Heart left ventricle (tissue), 16 donors: ENCODE results near the gene DHX36. TPM values are rescaled to one million over a fixed set of nuclear protein-coding genes. Genes with fewer than 3 reads are reported as not detected.

Experiments used
- ATAC-seq, 4 donors: fragments of 200-7000 bp; cut with Tn5 transposase; one replicate each; pipeline ENCODE4 v1.9.1; 2020 to 2022; ENCODE audit warnings: moderate library complexity in 4 of 4, mild to moderate bottlenecking in 3 of 4, moderate number of reproducible peaks in 1 of 4
- DNase-seq, 5 donors: peaks; one replicate each; pipeline ENCODE4 v3.0.0-alpha.2; 2020
- H3K27ac ChIP-seq, 12 donors: fragments of 200-600 bp; sonication (generic) in 4 of 12; one replicate each; pipeline versions ENCODE4 v1.5.0 to v1.8.0; 2016 to 2022; ENCODE audit warnings: mild to moderate bottlenecking in 2 of 12
- H3K27me3 ChIP-seq, 9 donors: fragments of 200-600 bp; sonication (generic) in 2 of 9; one replicate each; pipeline versions ENCODE4 v1.5.1 to v1.8.0; 2016 to 2022; ENCODE audit warnings: mild to moderate bottlenecking in 3 of 9
- H3K36me3 ChIP-seq, 9 donors: fragments of 200-600 bp; sonication (generic) in 2 of 9; one replicate each; pipeline versions ENCODE4 v1.5.0 to v1.8.0; 2018 to 2022; ENCODE audit warnings: mild to moderate bottlenecking in 2 of 9
- H3K4me1 ChIP-seq, 12 donors: fragments of 200-600 bp; sonication (generic) in 4 of 12; one replicate each; pipeline versions ENCODE4 v1.5.0 to v1.8.0; 2016 to 2022; ENCODE audit warnings: mild to moderate bottlenecking in 3 of 12
- H3K4me3 ChIP-seq, 12 donors: fragments of 200-600 bp; sonication (generic) in 4 of 12; one replicate each; pipeline versions ENCODE4 v1.5.0 to v1.8.0; 2017 to 2022; ENCODE audit warnings: mild to moderate bottlenecking in 9 of 12, moderate library complexity in 4 of 12
- H3K9me3 ChIP-seq, 12 donors: fragments of 200-600 bp; sonication (generic) in 4 of 12; one replicate each; pipeline versions ENCODE4 v1.5.0 to v1.8.0; 2016 to 2022; ENCODE audit warnings: mild to moderate bottlenecking in 1 of 12
- POLR2A ChIP-seq, 2 donors: fragments of 450-650 bp; IDR thresholded peaks; one replicate each; pipeline ENCODE4 v1.6.1; 2017; ENCODE audit warnings: antibody characterized with exemption in 2 of 2, mild to moderate bottlenecking in 2 of 2, moderate library complexity in 2 of 2
- whole genome bisulfite sequencing, 4 donors: extraction: QIAGEN DNeasy Blood & Tissue Kit in 2 of 4; methylation state at CpG; one replicate each; pipeline versions ENCODE4 v1.1.5 to v1.1.7; 2013 to 2018; 5-methylcytosine and 5-hydroxymethylcytosine counted together
- intact Hi-C, 10 donors: fragments of 100-400 bp; cut with DNase I; formaldehyde crosslinking; loops; one replicate each; pipeline versions ENCODE4 v1.11.1 to v1.14.2; 2022
- polyA plus RNA-seq, 2 donors: library from polyadenylated mRNA; stranded (reverse); fragments of 200-250 nt; gene quantifications; one replicate each; pipeline ENCODE4 v1.2.3, GENCODE V29; 2013
- total RNA-seq, 9 donors: library from RNA; depleted of rRNA in 2 of 9; stranded (reverse); fragments of >200 nt in 2 of 9; fragmentation: NEBNext Ultra II Directional in 3 of 9; extraction: Animal tissue kit (Norgen Biotek cat#: 25700) in 3 of 9; gene quantifications; one replicate each; pipeline versions ENCODE4 v1.1.0 to v1.2.4, GENCODE V29; 2016 to 2023
- TF ChIP-seq, protein P1 (sequence below), 12 donors: fragments of 200-600 bp; sonication (generic) in 4 of 12; IDR thresholded peaks; one replicate each; pipeline versions ENCODE4 v1.5.0 to v1.8.0; 2018 to 2022; ENCODE audit warnings: antibody characterized with exemption in 12 of 12, mild to moderate bottlenecking in 5 of 12
- donor health status: ischemic (EF 13 %, LVEDD 7.1; RV severe dilation, severe dysfunction).
- donor health status: healthy with polysubstance abuse.
- donor health status: DM: no; HTN: yes; CAD: no.
- donor health status: DM: no; HTN: no; CAD: no.
- donor health status: ischemic (EF 25% LVEDD 6.9; RV normal size, moderate dysfunction).
- donor health status: ischemic (EF 25% LVEDD 5.7; RV mildly dilated, moderate dysfunction).
- donor health status: healthy.
- donor health status: DM: yes; HTN: yes; CAD: no.
- donor health status: ischemic (EF 35%, LVEDD 5.7; RV mildly dilated, moderate dysfunction).
- donor health status: nonischemic (EF 11% LVEDD 7.7; RV severe dilation, severe dysfunction).
- donor health status: DM: yes; HTN: yes; CAD: no.
- donor health status: PGD.
- donor health status: ischemic (EF 29% LVEDD 5.4; RV normal size, mild dysfunction).
- donor health status: nonischemic (EF 23%, LVEDD 6.1; RV moderate dilation, normal function).

Gene DHX36
- total and polyA plus RNA-seq, 11 donors, result 20.4 to 50.0 (median 34.2) TPM

DNA sequence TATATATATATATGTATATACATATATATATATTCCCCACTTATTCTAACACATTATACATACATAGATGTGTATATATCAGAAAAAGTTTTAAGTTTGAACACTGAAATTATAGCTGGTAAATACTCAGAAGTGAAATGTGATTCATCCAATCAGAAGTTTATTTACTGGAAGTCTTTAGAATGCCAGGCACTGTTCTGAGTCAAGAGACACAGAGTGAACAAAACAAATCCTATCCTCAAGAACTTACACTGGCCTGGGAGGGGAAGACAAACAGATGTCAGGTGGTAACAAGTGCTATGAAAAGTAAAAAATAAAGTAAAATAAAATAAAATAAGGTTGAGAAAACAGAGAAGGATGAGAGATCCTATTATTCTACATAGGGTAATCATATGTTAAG is 13.4 kb downstream of the DHX36 start:
- Histone ChIP-seq H3K27ac (no peak overlapping the region), H3K36me3 (peaks cover 2 to 96% (median 80%) of the 10 kb centered on the region in 9 donors), H3K9me3 (no peaks in the 10 kb centered on the region), H3K27me3 (no peaks in the 10 kb centered on the region), H3K4me3 (no peak overlapping the region), H3K4me1 (peaks cover 0 to 6% (median 0%) of the 10 kb centered on the region in 12 donors)
- intact Hi-C loops, result no loop called here
- DNase-seq, result no peak
- TF ChIP-seq POLR2A (IDR thresholded peaks at IDR 0.05), result no peak
- TF ChIP-seq, protein P1, sequence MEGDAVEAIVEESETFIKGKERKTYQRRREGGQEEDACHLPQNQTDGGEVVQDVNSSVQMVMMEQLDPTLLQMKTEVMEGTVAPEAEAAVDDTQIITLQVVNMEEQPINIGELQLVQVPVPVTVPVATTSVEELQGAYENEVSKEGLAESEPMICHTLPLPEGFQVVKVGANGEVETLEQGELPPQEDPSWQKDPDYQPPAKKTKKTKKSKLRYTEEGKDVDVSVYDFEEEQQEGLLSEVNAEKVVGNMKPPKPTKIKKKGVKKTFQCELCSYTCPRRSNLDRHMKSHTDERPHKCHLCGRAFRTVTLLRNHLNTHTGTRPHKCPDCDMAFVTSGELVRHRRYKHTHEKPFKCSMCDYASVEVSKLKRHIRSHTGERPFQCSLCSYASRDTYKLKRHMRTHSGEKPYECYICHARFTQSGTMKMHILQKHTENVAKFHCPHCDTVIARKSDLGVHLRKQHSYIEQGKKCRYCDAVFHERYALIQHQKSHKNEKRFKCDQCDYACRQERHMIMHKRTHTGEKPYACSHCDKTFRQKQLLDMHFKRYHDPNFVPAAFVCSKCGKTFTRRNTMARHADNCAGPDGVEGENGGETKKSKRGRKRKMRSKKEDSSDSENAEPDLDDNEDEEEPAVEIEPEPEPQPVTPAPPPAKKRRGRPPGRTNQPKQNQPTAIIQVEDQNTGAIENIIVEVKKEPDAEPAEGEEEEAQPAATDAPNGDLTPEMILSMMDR (IDR thresholded peaks at IDR 0.05), result no peak
- ATAC-seq, result no peak

DNA sequence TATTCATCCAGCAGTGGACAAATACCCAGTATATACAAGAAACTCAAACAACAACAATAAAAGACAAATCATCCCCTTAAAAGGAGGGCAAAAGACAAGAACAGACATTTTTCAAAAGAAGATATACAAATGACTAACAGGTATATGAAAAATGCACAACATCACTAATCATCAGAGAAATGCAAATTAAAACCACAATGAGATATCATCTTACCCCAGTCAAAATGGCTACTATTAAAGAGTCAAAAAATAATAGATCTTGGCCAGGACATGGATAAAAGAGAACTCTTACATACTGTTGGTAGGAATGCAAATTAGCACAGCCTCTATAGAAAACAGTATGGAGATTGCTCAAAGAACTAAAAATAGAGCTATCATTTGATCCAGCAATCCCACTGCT is 16.9 kb downstream of the DHX36 start:
- H3K4me1 ChIP-seq, result peaks cover 0 to 6% (median 0%) of the 10 kb centered on the region in 12 donors
- no peak overlapping the region for H3K27ac ChIP-seq
- H3K36me3 ChIP-seq, result peaks cover 0 to 96% (median 80%) of the 10 kb centered on the region in 9 donors
- H3K9me3 ChIP-seq, result no peaks in the 10 kb centered on the region
- no peak for TF ChIP-seq POLR2A (IDR thresholded peaks at IDR 0.05)
- TF ChIP-seq, protein P1 (IDR thresholded peaks at IDR 0.05), result no peak
- intact Hi-C loops, result no loop called here
- H3K4me3 ChIP-seq, result no peak overlapping the region
- no peaks in the 10 kb centered on the region for H3K27me3 ChIP-seq
- DNase-seq, result no peak
- ATAC-seq, result no peak

DNA sequence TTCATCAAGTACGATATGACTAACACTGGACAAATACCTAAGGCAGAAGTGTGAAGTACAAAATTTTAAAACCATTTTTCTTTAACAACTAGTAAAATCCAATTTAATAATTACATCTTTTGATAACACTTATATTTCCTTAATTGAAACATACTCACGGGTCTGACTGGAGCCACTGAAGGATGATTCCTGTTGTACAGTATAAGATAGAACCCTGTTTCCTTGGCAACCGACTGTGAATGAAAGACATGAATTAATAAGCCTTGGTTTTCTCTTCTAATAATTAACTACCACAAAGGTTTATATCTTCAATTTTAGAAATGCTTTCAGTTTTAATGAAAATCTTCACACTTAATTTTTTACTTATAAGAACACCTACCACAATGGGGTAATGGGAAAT is 19.4 kb downstream of the DHX36 start:
- TF ChIP-seq, protein P1 (IDR thresholded peaks at IDR 0.05), result no peak
- TF ChIP-seq POLR2A (IDR thresholded peaks at IDR 0.05), result no peak
- Histone ChIP-seq H3K9me3 (no peaks in the 10 kb centered on the region), H3K27me3 (no peaks in the 10 kb centered on the region), H3K36me3 (peaks cover 0 to 98% (median 85%) of the 10 kb centered on the region in 9 donors), H3K27ac (no peak overlapping the region), H3K4me3 (no peak overlapping the region), H3K4me1 (peaks cover 0 to 6% (median 0%) of the 10 kb centered on the region in 12 donors)
- WGBS, 4 donors, result 94 to 98% (median 95%) methylated on average over 3 of the region's 3 CpGs
- intact Hi-C loops, result no loop called here
- ATAC-seq (no peak), DNase-seq (no peak)

DNA sequence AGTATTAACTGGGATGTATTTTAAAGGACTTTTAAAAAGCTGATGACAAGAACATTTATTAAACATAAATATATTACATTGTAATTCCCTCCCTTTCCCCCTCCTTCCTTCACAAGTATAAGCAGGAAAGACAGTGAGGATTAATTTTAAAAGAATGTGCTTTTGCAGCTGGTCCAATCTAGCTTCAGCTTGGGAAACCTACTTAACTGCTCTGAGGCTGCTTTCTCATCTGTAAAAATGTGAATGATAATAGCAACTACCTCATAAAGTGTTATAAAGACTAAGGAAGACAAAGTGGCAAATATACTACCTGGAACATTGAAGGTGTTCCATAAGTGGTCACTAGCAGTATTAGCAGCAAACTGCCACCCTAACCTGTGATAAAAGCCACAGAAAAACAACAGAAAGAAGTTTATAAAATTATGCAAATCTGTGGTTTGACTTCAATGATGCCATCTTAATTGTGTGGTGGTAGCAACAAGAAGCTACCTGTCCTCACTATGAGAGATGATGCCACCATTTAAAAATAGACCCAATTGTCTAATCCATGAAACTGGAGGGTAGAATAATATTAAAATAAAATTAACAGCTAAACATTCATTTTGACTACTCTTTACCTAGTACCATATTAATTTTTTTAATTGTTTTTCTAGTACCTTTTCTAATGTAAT is 20.0 kb downstream of the DHX36 start:
- ATAC-seq, result no peak
- peaks cover 0 to 98% (median 85%) of the 10 kb centered on the region in 9 donors for H3K36me3 ChIP-seq
- TF ChIP-seq POLR2A (IDR thresholded peaks at IDR 0.05), result no peak
- TF ChIP-seq, protein P1 (IDR thresholded peaks at IDR 0.05), result no peak

More for the DNA sequence above, 20.0 kb downstream of the DHX36 start:
- Histone ChIP-seq H3K27me3 (no peaks in the 10 kb centered on the region), H3K9me3 (no peaks in the 10 kb centered on the region), H3K4me1 (peaks cover 0 to 6% (median 0%) of the 10 kb centered on the region in 12 donors), H3K4me3 (no peak overlapping the region), H3K27ac (no peak overlapping the region)
- intact Hi-C loops, result no loop called here
- no peak for DNase-seq
